Measurements from ENCODE around the gene MSL3B.

- no peak for TF ChIP-seq EZH2 (IDR thresholded peaks at IDR 0.05; ENCODE audit: borderline replicate concordance, low read length)
- TF ChIP-seq CTCF (conservative IDR thresholded peaks at IDR 0.05 in 1 of 2, IDR thresholded peaks at IDR 0.05 in 1 of 2; ENCODE audit: extremely low read depth in 1 of 2, insufficient read depth in 1 of 2, low read depth in 1 of 2, low read length in 2 of 2), result no peak
These were observed 18.4 kb downstream of the MSL3B start for GRCh38 chr2:233849607-233850271.

Data from mammary epithelial cell (primary cell).